Activated CD4-positive, alpha-beta T cell treated with anti-CD3 and anti-CD28 coated beads for 36 hours (primary cell): Measurements from ENCODE around the gene ANKRD44. TPM values are rescaled to one million over a fixed set of nuclear protein-coding genes. Genes with fewer than 3 reads are reported as not detected.
A peak's percentile ranks its signal among the peaks of the same experiment; 100 is the strongest.
"Not testable (repeated sequence)": the region's sequence is repeated elsewhere in the genome, so short reads cannot be mapped to it uniquely, and the experiment has no call there.

Source experiments
- ATAC-seq: fragments of 200-7000 bp; cut with Tn5 transposase; one replicate; pipeline ENCODE4 v1.10.0; 2021; ENCODE audit warnings: mild to moderate bottlenecking, moderate library complexity
- CTCF ChIA-PET: fragments of 350-600 bp; sonication (Branson Sonifier 250); formaldehyde crosslinking; loops from one replicate; lab custom pipeline; 2021; ENCODE audit warnings: antibody characterized with exemption; lab: Charles Lee
- POLR2A ChIA-PET: fragments of 350-600 bp; sonication (Branson Sonifier 250); formaldehyde crosslinking; loops from one replicate; lab custom pipeline; 2021; ENCODE audit warnings: antibody characterized with exemption, inconsistent platforms; lab: Charles Lee
- DNase-seq: peaks from one replicate; pipeline ENCODE4 v3.0.0-alpha.2; 2020
- H3K27ac Mint-ChIP-seq: one replicate; pipeline ENCODE4 v1.8.0; 2021; ENCODE audit warnings: mixed read lengths
- H3K27me3 Mint-ChIP-seq: one replicate; pipeline ENCODE4 v1.8.0; 2021; ENCODE audit warnings: mixed read lengths
- H3K36me3 Mint-ChIP-seq: one replicate; pipeline ENCODE4 v1.8.0; 2021; ENCODE audit warnings: low read depth, mixed read lengths
- H3K4me1 Mint-ChIP-seq: one replicate; pipeline ENCODE4 v1.8.0; 2021; ENCODE audit warnings: mixed read lengths
- H3K4me3 Mint-ChIP-seq: one replicate; pipeline ENCODE4 v1.8.0; 2021; ENCODE audit warnings: mild to moderate bottlenecking, moderate library complexity, mixed read lengths
- H3K9me3 Mint-ChIP-seq: one replicate; pipeline ENCODE4 v1.8.0; 2021; ENCODE audit warnings: low read depth, mixed read lengths
- intact Hi-C, 2 experiments: fragments of 100-400 bp; cut with DNase I in 1 of 2; cut with micrococcal nuclease in 1 of 2; formaldehyde crosslinking; loops; one replicate each; pipeline versions ENCODE4 v1.14.2 to v1.15.1; 2022 to 2024; cut with DNase I, micrococcal nuclease
- total RNA-seq, 2 experiments: library from RNA; stranded (reverse); gene quantifications; one replicate each; pipeline ENCODE4 v1.2.3, GENCODE V29; 2021

ANKRD44 gene
- total RNA-seq, 2 experiments from 2014 or later = 122 to 181 TPM

DNA sequence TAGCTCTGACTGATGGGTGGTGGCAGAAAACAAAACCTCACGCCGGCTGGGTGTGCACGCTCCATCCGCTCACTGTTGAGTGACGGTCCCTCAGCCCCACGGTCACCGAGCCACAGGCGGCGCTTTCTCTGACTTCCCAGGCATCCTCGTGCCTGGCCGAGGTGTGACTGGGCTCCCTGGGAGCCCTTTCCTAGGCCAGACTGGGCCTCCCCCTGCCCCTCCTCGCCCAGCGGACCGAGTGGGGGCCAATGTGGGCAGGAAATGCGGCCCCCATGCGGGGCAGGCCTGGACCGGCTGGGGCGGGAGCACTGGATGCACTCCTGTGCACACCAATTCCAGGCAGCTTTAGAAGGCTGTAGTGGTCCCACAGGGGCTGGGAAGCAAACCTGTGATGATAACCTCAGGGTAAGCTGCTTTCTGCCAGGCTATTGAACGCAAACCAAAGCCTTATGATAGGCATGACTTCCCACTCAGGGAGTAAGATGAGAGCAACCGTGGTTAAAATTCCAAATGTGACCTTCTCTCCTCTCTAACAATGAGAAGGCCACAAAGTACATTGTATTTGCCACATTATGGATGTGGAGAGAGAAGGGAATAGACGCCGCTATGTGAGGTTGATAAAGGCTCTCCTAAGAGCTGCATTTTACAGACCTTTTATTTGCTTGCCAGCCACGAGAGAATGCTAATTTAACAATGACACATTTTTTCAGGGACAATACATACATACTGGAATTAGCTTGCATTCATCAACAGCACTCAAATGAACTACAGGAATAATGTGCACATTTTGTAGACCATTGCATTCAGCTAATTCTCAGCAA is 300.2 kb downstream of the ANKRD44 start:
- no peaks in the 10 kb centered on the region for H3K9me3 Mint-ChIP-seq
- no peaks in the 10 kb centered on the region for H3K27me3 Mint-ChIP-seq
- no peaks in the 10 kb centered on the region for H3K4me1 Mint-ChIP-seq
- ChIA-PET CTCF (interaction anchor here (0.8 to 3.3 kb wide), 10 partner anchors 10 to 368 kb away, joined by 3 to 16 read pairs (median 6); no protein-coding TSS in a partner anchor), POLR2A (no interaction called here)
- intact Hi-C loops = loop anchor here (5.0 to 10.0 kb wide), 2 partner anchors 382 to 774 kb away; partner anchors contain the start of gene BOLL (in 1 of the 2)
- peak overlapping the region; percentile 32 for H3K27ac Mint-ChIP-seq
- no peak overlapping the region for H3K4me3 Mint-ChIP-seq
- DNase-seq (no peak), ATAC-seq (no peak)
- H3K36me3 Mint-ChIP-seq = peaks cover 36% of the 10 kb centered on the region

DNA sequence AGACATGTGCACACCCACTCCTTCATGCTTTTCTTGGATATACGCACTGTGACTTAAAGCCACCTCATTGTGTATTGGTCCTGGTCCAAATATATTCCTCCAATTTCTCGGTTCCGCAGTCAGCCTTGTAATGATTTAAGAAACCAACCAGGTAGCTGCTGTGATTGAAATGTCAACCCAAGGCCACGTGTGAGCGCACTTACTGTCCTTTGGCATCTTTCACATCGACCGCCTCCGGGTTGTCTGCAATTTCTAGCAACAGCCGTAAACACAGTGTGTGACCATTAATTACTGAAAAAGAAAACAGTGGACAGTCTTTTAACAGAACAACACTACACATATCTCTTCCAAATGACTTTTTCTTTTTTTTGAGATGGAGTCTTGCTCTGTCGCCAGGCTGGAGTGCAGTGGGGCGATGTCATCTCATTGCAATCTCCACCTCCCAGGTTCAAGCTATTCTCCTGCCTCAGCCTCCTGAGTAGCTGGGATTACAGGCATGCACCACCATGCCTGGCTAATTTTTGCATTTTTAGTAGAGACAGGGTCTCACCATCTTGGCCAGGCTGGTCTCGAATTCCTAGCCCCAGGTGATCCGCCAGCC is 301.7 kb downstream of the ANKRD44 start:
- ATAC-seq, H3K27me3 Mint-ChIP-seq, H3K4me3 Mint-ChIP-seq, POLR2A ChIA-PET, H3K27ac Mint-ChIP-seq, DNase-seq, H3K4me1 Mint-ChIP-seq, H3K9me3 Mint-ChIP-seq: not testable (repeated sequence)
- peaks cover 37% of the 10 kb centered on the region for H3K36me3 Mint-ChIP-seq
- intact Hi-C loops = loop anchor here in 1 of 2 experiments (1.0 kb wide), 1 partner anchor 37 kb away; no protein-coding TSS in a partner anchor
- CTCF ChIA-PET = interaction anchor here (0.7 kb wide), 1 partner anchor 21 kb away, joined by 3 read pairs; no protein-coding TSS in a partner anchor

DNA sequence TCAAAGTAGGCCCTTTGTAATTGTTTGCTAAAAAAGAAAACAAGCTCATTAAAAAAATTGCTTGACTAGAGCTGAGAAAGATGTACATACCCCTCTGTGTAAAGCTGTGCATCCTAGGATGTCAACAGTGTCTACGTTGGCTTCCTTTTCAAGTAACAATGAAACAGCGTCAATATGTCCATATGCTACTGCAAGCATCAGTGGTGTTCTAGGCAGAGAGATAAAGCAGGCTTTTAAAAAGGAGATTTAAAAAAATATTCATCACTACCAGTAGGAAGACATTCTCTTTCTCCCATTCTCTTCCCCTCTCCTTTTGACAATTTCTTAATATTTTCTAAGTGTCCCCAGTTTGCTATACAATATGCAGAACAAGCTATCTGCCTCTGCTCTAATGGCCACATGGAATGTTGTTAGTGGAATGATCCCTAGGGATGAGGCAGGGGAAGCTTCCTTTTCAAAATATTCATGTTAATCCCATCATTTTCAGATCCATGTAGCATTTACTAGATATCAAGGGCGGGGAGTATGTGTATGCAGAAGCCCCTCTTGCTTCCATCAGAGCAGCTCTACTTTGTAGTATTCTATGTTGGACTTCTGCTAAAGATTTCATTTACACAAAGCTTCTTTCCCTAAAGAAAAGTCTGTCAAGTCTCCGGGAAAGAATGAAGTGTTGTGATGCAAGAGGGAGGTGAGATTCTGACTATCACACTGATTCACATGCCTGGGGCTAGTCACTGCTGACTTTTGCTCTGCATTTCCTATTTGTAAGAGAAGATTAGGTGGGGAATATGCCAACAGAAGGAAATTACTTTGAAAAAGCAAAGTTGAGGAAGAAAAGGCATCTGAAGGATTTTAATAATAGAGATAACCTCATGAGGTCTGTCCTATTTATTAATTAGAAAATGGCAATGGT is 302.6 kb downstream of the ANKRD44 start:
- Mint-ChIP-seq H3K4me3 (no peak overlapping the region), H3K4me1 (no peaks in the 10 kb centered on the region), H3K27ac (peak overlapping the region; percentile 10), H3K27me3 (no peaks in the 10 kb centered on the region), H3K9me3 (no peaks in the 10 kb centered on the region), H3K36me3 (peaks cover 44% of the 10 kb centered on the region)
- ChIA-PET CTCF (interaction anchor here (0.7 to 0.8 kb wide), 2 partner anchors 14 to 21 kb away, joined by 3 read pairs; no protein-coding TSS in a partner anchor), POLR2A (interaction anchor here (0.6 kb wide), 1 partner anchor 208 kb away, joined by 6 read pairs; the partner anchor contains the start of gene GTF3C3)
- intact Hi-C loops = no loop called here
- DNase-seq (no peak), ATAC-seq (no peak)

DNA sequence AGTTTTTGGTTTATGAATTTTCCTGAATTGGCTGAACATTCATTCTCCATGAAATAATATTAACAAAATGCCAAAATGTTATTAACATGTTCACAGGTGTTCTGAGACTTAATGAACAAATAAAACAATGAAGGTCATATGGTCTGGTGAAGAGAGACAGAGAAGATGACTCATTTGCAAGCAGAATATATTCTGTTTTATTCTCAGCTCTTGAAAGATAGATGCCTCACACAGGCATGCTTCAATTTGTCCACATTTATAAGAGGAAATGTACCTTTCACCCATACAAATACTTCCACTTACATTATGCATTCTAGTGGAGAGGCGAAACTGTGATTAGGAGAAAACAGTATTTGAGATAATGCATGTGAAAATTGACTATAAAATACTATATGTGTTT is 308.7 kb downstream of the ANKRD44 start:
- ChIA-PET POLR2A (no interaction called here), CTCF (no interaction called here)
- H3K4me3 Mint-ChIP-seq = no peak overlapping the region
- ATAC-seq = no peak
- H3K27ac Mint-ChIP-seq = no peak overlapping the region
- intact Hi-C loops = no loop called here
- H3K9me3 Mint-ChIP-seq = no peaks in the 10 kb centered on the region
- H3K36me3 Mint-ChIP-seq = peaks cover 48% of the 10 kb centered on the region
- no peaks in the 10 kb centered on the region for H3K27me3 Mint-ChIP-seq
- no peak for DNase-seq
- peaks cover 2% of the 10 kb centered on the region for H3K4me1 Mint-ChIP-seq

DNA sequence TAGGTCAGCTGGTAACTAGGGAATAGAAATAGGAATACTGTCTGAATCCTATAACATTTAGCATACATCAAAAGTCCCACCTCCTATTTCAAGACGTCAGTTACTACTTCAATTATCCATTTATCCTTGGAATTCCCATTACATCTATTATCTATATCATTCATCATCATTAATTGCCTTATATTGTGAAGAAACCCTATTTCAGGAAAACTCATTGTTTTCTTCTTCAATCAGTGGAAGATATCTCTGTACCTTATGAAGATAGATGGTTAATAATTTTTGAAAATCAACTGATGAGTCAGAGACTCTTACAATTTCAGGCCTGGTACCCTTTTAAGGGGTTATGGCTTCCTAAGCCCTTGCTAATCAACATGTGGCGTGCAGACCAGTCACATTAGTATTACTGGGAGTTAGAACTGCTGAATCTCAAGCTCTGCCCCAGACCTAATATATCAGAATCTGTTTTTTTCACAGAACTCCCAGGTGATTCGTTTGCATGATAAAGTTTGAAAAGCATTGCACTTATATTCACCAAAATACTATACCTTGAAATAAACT is 314.7 kb downstream of the ANKRD44 start:
- DNase-seq (no peak), ATAC-seq (no peak)
- no peaks in the 10 kb centered on the region for H3K27me3 Mint-ChIP-seq
- intact Hi-C loops = no loop called here
- no peak overlapping the region for H3K27ac Mint-ChIP-seq
- no peak overlapping the region for H3K4me3 Mint-ChIP-seq
- H3K9me3 Mint-ChIP-seq = no peaks in the 10 kb centered on the region
- ChIA-PET CTCF (no interaction called here), POLR2A (no interaction called here)
- peaks cover 54% of the 10 kb centered on the region for H3K36me3 Mint-ChIP-seq
- H3K4me1 Mint-ChIP-seq = peaks cover 14% of the 10 kb centered on the region

DNA sequence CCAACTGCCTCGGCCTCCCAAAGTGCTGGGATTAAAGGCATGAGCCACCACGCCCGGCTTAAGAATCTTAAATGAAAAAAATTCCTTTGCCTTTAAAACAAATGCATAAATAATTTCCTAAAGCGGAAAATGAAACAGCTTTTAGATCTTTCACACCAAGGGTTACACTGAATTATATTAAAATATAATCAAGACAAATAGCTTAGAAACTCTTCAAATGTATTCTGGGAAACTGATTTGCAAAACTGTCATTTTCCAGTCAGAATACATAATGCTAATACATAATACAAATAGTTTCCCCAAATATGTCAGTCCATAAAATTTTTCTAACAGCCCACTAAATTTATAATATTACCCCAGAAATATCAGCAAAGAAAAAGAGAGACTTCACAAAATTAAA is 315.8 kb downstream of the ANKRD44 start:
- H3K27me3 Mint-ChIP-seq = no peaks in the 10 kb centered on the region
- intact Hi-C loops = no loop called here
- POLR2A ChIA-PET = no interaction called here
- H3K4me3 Mint-ChIP-seq = no peak overlapping the region
- H3K4me1 Mint-ChIP-seq = peaks cover 25% of the 10 kb centered on the region
- ATAC-seq = no peak
- CTCF ChIA-PET = no interaction called here
- H3K36me3 Mint-ChIP-seq = peaks cover 59% of the 10 kb centered on the region
- no peaks in the 10 kb centered on the region for H3K9me3 Mint-ChIP-seq
- DNase-seq = no peak
- H3K27ac Mint-ChIP-seq = peak overlapping the region; percentile 13

DNA sequence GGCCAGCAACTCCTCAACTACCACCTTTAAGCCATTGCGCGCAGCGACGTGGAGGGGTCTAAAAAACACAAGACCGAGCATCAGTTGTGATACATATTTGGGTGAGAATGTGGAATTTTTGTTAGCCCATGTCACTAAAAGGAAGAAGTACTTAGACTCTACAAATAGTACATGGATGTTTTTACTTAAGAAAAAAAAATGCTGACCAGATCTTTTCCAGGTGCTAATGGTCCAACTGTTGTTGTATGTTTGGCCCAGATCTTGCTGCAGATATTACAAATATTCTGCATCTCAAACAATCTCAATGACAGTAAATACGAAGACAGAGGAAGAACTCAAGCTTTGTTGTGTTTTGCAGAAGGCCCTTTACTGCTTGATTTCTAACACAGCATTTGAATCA is 317.0 kb downstream of the ANKRD44 start:
- Mint-ChIP-seq H3K27me3 (no peaks in the 10 kb centered on the region), H3K4me1 (peaks cover 34% of the 10 kb centered on the region), H3K4me3 (no peak overlapping the region), H3K36me3 (peaks cover 57% of the 10 kb centered on the region), H3K27ac (peak overlapping the region; percentile 13), H3K9me3 (no peaks in the 10 kb centered on the region)
- intact Hi-C loops = no loop called here
- POLR2A ChIA-PET = no interaction called here
- DNase-seq (no peak), ATAC-seq (no peak)
- CTCF ChIA-PET = interaction anchor here (1.2 to 1.3 kb wide), 2 partner anchors 14 to 102 kb away, joined by 3 read pairs; no protein-coding TSS in a partner anchor

DNA sequence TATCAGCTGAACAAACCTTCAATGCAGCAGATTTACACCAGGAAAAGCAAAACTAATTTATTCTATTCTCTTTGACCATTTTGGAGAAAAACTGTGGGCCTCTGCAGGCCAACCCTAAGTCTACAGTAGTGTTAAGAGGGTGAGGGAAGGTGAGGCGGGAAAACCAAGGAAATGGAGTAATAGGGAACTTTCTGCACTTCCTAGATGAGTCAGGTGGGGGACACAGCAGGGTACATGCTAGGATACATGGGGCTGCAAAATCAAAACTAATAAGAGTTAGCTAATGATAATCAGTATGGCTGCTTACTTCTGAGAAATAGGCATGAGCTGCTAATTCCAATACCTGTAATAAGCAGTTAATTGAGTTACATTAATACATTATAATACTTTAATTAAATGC is 318.1 kb downstream of the ANKRD44 start:
- peak overlapping the region; percentile 51 for H3K27ac Mint-ChIP-seq
- POLR2A ChIA-PET = no interaction called here
- no peaks in the 10 kb centered on the region for H3K27me3 Mint-ChIP-seq
- intact Hi-C loops = no loop called here
- H3K4me3 Mint-ChIP-seq = no peak overlapping the region
- H3K36me3 Mint-ChIP-seq = peaks cover 58% of the 10 kb centered on the region
- H3K9me3 Mint-ChIP-seq = no peaks in the 10 kb centered on the region
- CTCF ChIA-PET = interaction anchor here (1.2 to 1.3 kb wide), 2 partner anchors 20 to 101 kb away, joined by 3 read pairs; no protein-coding TSS in a partner anchor
- DNase-seq = no peak
- H3K4me1 Mint-ChIP-seq = peaks cover 46% of the 10 kb centered on the region
- no peak for ATAC-seq

DNA sequence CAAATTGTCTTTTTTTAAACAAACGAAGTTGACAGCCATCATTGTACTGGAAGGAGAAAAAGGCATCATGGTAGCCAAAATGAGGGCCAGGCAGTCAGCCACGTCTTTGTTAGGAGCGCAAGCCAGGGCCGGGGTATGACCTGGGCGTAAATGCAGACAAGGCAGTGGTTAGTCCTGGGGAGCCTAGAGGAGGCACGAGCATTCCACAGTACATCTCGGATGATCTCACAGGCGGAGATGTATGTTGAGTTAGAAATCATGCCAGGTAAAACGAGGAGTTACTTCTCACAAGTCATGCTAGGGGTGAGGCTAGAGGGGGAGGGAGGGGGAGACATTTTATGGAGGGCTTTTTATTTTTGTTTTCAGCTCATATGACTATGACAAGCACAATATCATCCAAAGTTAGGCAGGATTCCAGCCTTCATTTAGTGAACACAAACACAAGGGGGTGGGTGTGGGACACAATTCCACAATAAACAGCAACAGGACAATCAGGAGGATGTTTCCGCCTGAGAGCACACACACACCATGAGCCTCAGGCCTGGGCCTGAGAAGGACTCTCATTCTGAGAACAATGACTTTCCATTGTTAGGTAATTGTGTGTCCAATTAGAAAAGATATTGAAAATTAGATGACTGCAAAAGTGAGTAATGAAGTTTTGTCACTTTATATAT is 319.7 kb downstream of the ANKRD44 start:
- Mint-ChIP-seq H3K9me3 (peaks cover 2% of the 10 kb centered on the region), H3K4me3 (no peak overlapping the region), H3K4me1 (peaks cover 55% of the 10 kb centered on the region), H3K36me3 (peaks cover 58% of the 10 kb centered on the region), H3K27me3 (no peaks in the 10 kb centered on the region), H3K27ac (peak overlapping the region; percentile 98)
- DNase-seq (no peak), ATAC-seq (no peak)
- intact Hi-C loops = loop anchor here in 1 of 2 experiments (2.0 kb wide), 1 partner anchor 192 kb away; the partner anchor contains the start of gene GTF3C3
- CTCF ChIA-PET = interaction anchor here (0.6 to 3.9 kb wide), 4 partner anchors 20 to 178 kb away, joined by 3 to 16 read pairs (median 4); no protein-coding TSS in a partner anchor
- POLR2A ChIA-PET = interaction anchor here (0.6 kb wide), 1 partner anchor 191 kb away, joined by 3 read pairs; the partner anchor contains the start of gene GTF3C3

DNA sequence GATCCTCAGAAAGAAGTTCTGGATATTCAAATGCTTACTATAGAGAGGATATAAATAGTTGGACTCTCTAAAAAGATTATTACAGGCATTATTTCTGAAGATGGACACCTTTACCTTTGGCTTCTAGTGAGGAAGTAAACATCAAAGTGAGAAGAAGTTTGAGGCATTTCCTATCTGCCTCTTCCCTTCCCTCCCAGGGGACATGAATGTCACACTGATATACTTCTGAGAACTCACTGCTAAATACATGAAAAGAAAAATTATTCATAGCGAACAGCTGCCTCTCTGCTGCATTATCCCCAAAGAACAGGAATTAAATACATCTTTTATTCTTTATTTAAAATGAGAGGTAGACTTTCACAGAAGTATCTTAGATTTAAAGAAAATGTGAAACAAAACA is 320.5 kb downstream of the ANKRD44 start:
- Mint-ChIP-seq H3K27ac (peak overlapping the region; percentile 98), H3K4me3 (no peak overlapping the region), H3K4me1 (peaks cover 63% of the 10 kb centered on the region), H3K27me3 (no peaks in the 10 kb centered on the region), H3K9me3 (peaks cover 7% of the 10 kb centered on the region), H3K36me3 (peaks cover 58% of the 10 kb centered on the region)
- DNase-seq (no peak), ATAC-seq (no peak)
- intact Hi-C loops = loop anchor here in 1 of 2 experiments (2.0 kb wide), 1 partner anchor 191 kb away; the partner anchor contains the start of gene GTF3C3
- ChIA-PET POLR2A (interaction anchor here (1.0 to 1.4 kb wide), 3 partner anchors 28 to 190 kb away, joined by 3 to 5 read pairs (median 4); partner anchors contain the start of gene GTF3C3), CTCF (interaction anchor here (0.5 to 3.9 kb wide), 5 partner anchors 21 to 167 kb away, joined by 3 to 16 read pairs (median 4); no protein-coding TSS in a partner anchor)
